Measurements from ENCODE around the gene SNCG. TPM values are rescaled to one million over a fixed set of nuclear protein-coding genes. Genes with fewer than 3 reads are reported as not detected.

SNCG gene
- total RNA-seq, 3 donors from 2014 or later, result 2.9 to 22.1 (median 8.3) TPM

DNA sequence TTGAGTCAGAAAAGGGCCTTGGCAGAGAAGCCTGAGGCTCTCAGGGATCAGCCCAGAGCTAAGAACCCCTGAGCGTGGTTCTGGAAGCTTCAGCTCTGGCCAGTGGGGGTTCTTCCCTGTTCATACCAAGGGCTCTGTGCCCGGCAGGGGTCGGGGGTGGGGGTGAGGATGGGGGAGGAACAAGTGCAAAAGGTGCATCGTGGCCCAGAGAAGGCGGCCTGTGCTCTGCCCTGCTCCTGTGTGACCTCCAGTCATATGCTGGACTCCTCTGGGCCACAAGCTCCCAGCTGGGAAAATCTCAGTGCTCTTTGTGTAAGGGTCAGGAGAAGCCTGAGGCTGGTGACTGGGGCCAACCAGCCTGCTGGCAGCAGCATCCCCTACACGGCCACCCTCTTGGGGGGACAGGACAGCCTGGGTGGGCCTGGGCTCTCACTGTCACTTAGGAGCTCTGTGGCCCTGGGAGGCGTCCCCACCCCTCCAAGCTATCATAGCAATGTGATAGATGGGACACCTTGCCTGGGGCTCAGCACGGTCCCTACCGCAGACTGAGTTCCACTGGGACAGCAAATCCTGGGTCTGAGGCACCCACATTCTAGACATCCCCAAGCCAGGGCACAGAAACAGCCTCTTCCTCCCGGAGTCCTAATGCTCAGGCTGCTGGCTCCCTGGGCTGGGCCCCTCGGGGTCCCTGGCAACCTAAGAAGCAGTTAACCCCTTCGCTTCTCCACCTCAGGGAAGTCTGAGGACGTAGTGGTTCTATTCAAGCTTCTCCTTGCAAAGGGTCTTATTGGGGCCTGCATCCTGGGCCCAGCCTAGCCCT is 3.5 kb upstream of the SNCG start:
- intact Hi-C loops (cut with DNase I, micrococcal nuclease), result no loop called here
- Histone ChIP-seq H3K4me3 (no peak overlapping the region), H3K36me3 (ENCODE audit: low read depth) (no peaks in the 10 kb centered on the region), H3K4me1 (ENCODE audit: low read depth) (no peaks in the 10 kb centered on the region), H3K9me3 (peaks cover 13% of the 10 kb centered on the region)
- ATAC-seq (no peak), DNase-seq (no peak)
- TF ChIP-seq, protein P1, sequence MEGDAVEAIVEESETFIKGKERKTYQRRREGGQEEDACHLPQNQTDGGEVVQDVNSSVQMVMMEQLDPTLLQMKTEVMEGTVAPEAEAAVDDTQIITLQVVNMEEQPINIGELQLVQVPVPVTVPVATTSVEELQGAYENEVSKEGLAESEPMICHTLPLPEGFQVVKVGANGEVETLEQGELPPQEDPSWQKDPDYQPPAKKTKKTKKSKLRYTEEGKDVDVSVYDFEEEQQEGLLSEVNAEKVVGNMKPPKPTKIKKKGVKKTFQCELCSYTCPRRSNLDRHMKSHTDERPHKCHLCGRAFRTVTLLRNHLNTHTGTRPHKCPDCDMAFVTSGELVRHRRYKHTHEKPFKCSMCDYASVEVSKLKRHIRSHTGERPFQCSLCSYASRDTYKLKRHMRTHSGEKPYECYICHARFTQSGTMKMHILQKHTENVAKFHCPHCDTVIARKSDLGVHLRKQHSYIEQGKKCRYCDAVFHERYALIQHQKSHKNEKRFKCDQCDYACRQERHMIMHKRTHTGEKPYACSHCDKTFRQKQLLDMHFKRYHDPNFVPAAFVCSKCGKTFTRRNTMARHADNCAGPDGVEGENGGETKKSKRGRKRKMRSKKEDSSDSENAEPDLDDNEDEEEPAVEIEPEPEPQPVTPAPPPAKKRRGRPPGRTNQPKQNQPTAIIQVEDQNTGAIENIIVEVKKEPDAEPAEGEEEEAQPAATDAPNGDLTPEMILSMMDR (IDR thresholded peaks at IDR 0.05), result no peak

DNA sequence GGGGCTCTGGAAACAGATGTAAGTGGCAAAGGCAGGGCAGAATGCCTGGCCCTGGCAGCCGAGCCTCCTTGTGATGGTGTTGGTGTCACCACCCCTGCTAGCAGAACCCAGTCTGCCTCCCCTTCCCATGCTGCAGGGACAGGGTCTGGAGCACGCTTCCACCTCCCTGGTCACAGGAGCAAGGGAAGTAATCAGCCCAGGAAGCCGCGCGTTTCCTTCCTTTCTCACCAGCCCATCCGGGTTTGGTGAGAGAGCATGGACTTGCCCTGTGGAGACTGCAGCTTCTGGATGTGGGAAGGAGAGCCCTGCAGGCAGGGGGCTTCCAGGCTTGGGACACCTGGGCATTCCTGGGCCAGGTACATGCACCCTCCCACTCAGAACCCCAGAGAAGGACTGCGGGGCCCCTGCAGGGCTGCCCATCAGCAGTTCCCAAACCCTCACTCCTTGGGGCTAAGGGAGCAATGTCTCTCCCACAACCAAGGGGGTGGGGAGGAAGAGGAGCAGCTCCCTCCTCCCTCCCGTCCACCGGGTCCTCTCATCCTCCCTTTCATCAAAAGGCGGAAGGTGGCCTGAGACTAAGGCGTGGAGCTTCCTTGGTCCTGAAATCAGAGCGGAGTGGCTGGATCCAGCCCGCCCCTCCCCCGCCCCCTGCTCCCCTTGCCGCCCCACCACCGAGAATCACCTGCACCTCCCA is 2.8 kb upstream of the SNCG start:
- intact Hi-C loops (cut with DNase I, micrococcal nuclease), result no loop called here
- ATAC-seq (no peak), DNase-seq (no peak)
- Histone ChIP-seq H3K4me3 (no peak overlapping the region), H3K4me1 (ENCODE audit: low read depth) (no peaks in the 10 kb centered on the region), H3K9me3 (peaks cover 13% of the 10 kb centered on the region), H3K36me3 (ENCODE audit: low read depth) (no peaks in the 10 kb centered on the region)
- TF ChIP-seq, protein P1 (IDR thresholded peaks at IDR 0.05), result no peak

DNA sequence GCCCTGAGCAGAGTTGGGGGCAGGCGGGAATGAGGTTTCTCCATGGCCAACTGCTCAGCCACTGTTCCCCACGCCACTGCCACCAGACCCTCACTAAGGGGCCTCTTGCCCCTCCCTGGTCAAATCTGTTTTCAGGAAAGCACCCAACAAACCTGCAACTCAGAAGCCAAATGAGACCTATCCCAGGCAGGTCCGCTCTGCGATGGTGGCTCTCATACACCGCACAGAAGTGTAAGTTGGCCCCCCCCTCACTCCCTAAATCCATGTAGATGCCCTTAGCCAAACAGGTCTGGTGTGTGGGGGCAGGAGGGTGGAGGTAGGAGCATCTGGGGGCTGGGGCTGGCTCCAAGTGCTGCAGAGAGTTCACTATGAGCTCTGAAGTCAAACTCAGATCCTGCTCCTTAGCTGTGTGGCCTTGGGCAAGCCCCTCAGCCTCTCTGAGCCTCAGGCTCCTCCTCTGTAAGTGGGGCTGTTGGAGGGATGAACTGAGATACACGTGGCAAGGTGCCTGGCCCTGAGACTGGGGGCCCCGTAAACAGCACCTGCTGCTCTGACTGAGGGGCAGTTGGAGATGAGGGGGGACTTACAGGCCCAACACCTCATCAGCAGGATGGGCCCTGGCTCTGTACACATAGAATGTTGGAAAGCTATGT is 2.1 kb upstream of the SNCG start:
- DNase-seq (no peak), ATAC-seq (no peak)
- no peaks in the 10 kb centered on the region for H3K4me1 ChIP-seq (ENCODE audit: low read depth)
- no peaks in the 10 kb centered on the region for H3K36me3 ChIP-seq (ENCODE audit: low read depth)
- H3K4me3 ChIP-seq, result no peak overlapping the region
- TF ChIP-seq, protein P1 (IDR thresholded peaks at IDR 0.05), result no peak
- H3K9me3 ChIP-seq, result peaks cover 13% of the 10 kb centered on the region
- intact Hi-C loops (cut with DNase I, micrococcal nuclease), result no loop called here

DNA sequence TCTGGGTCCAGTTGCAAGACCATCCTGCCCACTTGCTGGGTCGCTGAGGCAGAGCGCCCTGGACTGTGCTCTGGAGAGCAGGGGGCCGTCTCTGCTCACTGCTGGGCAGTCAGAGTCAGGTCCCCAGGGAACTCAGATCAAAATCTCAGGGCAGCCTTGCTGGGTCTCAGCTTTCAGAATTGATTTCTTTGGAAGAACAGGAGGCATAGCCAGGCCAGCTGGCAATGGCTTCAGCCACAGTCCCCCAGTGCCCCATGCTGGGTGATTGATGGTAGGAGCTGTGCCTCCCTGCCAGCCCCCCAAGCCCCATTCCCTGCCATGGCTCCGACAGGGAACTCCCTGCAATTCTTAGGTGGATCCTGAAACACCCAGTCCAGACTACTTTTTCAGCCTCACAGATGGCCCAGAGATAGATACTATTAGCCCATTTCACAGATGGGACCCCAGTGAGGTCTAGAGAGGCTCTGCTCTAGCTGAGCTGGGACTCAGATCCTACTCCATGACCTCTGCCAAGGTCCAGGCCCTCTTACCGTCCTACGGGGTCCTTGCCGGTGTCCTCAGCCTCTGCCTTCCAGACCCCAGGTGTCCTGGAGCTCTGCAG is 1.5 kb upstream of the SNCG start:
- no peaks in the 10 kb centered on the region for H3K36me3 ChIP-seq (ENCODE audit: low read depth)
- intact Hi-C loops (cut with DNase I, micrococcal nuclease), result no loop called here
- TF ChIP-seq, protein P1 (IDR thresholded peaks at IDR 0.05), result no peak
- H3K4me3 ChIP-seq, result no peak overlapping the region
- H3K4me1 ChIP-seq (ENCODE audit: low read depth), result no peaks in the 10 kb centered on the region
- peaks cover 10% of the 10 kb centered on the region for H3K9me3 ChIP-seq
- DNase-seq (no peak), ATAC-seq (no peak)

DNA sequence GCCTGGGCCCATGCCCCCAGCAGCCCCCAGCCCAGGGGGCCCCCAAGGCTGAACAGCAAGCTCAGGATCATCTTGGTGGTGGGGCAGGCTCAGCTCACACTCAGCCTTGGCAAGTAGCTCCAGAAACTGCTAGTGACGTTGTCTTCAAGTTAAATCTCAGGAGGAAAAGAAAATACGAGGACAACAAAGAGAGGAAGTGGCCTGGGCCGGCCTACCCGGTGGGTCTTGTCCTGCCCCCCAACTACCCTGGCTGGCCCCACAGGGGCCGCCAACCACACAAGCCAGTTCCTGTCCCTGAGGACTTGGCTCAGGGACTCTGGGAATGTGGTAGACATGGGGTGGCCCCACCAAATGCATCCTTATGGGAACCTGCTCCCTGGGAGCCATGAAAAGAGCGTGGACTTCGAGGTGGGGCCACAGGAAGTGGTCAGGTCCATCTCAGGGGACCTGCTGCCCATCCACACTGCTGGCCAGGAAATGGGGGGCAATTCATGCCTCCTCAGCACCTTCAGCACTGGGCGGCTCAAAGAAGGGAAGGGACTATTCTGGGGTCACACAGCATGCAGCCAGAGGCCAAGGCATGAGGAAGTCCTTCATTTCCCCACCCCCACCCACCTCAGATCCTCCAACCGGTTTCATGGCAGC is 806 bp upstream of the SNCG start, which contains the start of gene MMRN2:
Gene MMRN2 (minus strand): TSS at position 145 of the 645 bp plus-strand sequence. CDS start 74 bp downstream, at position 71.
- Histone ChIP-seq H3K4me3 (no peak within 1 kb of the TSS), H3K9me3 (peaks cover 5% of the 10 kb centered on the region), H3K4me1 (ENCODE audit: low read depth) (no peaks in the 10 kb centered on the region), H3K36me3 (ENCODE audit: low read depth) (no peaks in the 10 kb centered on the region)
- TF ChIP-seq, protein P1 (IDR thresholded peaks at IDR 0.05), result no peak
- intact Hi-C loops (cut with DNase I, micrococcal nuclease), result no loop called here
- no peak for DNase-seq
- no peak for ATAC-seq

Measured in mucosa of descending colon (tissue), 3 donors.